Neural crest cell (in vitro differentiated cells): ENCODE results near the gene WDR5B. TPM values are rescaled to one million over a fixed set of nuclear protein-coding genes. Genes with fewer than 3 reads are reported as not detected.
A peak's percentile ranks its signal among the peaks of the same experiment; 100 is the strongest.
"Not testable (repeated sequence)": the region's sequence is repeated elsewhere in the genome, so short reads cannot be mapped to it uniquely, and the experiment has no call there.

Experiments
- DNase-seq: peaks from one replicate; pipeline ENCODE4 v3.0.0; 2021; ENCODE audit warnings: low read depth, mixed read lengths, low spot score
- H3K27ac Mint-ChIP-seq: one replicate; pipeline ENCODE4 v1.8.0; 2021; ENCODE audit warnings: mild to moderate bottlenecking, mixed read lengths; ENCODE audit not compliant: unreplicated experiment
- H3K27me3 Mint-ChIP-seq: 2 replicates; pipeline ENCODE4 v1.8.0; 2021; ENCODE audit warnings: low read depth, mild to moderate bottlenecking, mixed read lengths
- H3K36me3 Mint-ChIP-seq: 2 replicates; pipeline ENCODE4 v1.8.0; 2021; ENCODE audit warnings: low read depth, mild to moderate bottlenecking, mixed read lengths
- H3K4me1 Mint-ChIP-seq: 2 replicates; pipeline ENCODE4 v1.8.0; 2021; ENCODE audit warnings: mixed read lengths
- H3K4me3 Mint-ChIP-seq: one replicate; pipeline ENCODE4 v1.8.0; 2021; ENCODE audit warnings: mild to moderate bottlenecking, mixed read lengths
- H3K9me3 Mint-ChIP-seq: 2 replicates; pipeline ENCODE4 v1.8.0; 2021; ENCODE audit warnings: mixed read lengths
- total RNA-seq: library from RNA; stranded (reverse); gene quantifications from 2 replicates; pipeline ENCODE4 v1.2.1, GENCODE V29; 2021
- TF ChIP-seq, protein P1 (sequence below): fragments of 200-600 bp; sonication (generic); conservative IDR thresholded peaks from 2 replicates; pipeline ENCODE4 v1.5.0; 2021; ENCODE audit warnings: antibody characterized with exemption, mild to moderate bottlenecking

Gene WDR5B
- total RNA-seq, 1 donor from 2014 or later = 6.8 TPM

DNA sequence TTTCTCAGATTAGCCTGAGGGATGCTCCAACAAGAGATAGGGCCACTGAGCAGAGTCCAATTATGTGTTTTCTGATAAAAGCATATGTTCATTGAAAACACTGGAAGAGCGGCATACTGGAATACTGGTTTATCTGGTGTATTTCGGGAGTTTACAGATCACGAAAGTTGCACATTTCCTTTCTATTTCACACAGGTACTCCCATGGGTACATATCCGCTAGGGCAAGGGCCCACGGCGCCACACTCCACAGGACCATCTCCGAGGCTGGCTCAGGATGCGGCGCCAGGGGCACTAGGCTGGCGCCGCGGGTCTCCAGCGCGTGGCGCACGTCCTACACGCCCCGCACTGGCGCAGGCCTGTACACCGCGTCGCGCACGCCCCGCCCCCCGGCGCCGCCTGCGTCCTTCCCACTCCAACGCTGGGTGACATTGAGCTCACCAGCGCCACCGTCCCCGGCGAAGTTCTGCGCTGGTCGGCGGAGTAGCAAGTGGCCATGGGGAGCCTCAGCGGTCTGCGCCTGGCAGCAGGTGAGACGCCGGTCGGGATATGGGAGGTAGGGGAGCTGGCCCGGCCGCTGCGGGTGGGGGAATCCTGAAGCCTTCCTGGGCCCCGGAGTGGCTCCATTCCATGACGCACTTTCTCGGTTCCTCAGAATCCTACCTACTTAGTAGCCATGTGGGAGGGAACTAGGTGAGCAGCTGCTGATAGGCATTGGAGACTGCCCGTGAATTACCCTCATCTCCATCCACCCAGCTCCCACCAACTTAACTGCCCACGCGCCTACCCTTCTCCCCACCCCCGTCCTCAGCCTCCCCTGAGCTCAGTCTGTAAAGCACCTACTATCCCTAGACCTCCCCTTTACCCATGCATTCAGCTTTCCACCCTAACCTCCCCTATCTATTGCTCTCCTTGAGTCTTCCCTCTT is 31.8 kb downstream of the WDR5B start, which contains the start of gene FAM162A:
FAM162A (plus strand) TSS at position 412 of the 927 bp plus-strand sequence; CDS start at position 496, 84 bp downstream.
- Mint-ChIP-seq H3K27ac (peak within 1 kb of the TSS; percentile 96), H3K27me3 (no peaks in the 10 kb centered on the region), H3K4me1 (peaks cover 31% of the 10 kb centered on the region), H3K4me3 (peak within 1 kb of the TSS; percentile 98), H3K9me3 (no peaks in the 10 kb centered on the region), H3K36me3 (no peaks in the 10 kb centered on the region)
- TF ChIP-seq, protein P1, sequence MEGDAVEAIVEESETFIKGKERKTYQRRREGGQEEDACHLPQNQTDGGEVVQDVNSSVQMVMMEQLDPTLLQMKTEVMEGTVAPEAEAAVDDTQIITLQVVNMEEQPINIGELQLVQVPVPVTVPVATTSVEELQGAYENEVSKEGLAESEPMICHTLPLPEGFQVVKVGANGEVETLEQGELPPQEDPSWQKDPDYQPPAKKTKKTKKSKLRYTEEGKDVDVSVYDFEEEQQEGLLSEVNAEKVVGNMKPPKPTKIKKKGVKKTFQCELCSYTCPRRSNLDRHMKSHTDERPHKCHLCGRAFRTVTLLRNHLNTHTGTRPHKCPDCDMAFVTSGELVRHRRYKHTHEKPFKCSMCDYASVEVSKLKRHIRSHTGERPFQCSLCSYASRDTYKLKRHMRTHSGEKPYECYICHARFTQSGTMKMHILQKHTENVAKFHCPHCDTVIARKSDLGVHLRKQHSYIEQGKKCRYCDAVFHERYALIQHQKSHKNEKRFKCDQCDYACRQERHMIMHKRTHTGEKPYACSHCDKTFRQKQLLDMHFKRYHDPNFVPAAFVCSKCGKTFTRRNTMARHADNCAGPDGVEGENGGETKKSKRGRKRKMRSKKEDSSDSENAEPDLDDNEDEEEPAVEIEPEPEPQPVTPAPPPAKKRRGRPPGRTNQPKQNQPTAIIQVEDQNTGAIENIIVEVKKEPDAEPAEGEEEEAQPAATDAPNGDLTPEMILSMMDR = peak; percentile 70
- DNase-seq = peak; percentile 89

DNA sequence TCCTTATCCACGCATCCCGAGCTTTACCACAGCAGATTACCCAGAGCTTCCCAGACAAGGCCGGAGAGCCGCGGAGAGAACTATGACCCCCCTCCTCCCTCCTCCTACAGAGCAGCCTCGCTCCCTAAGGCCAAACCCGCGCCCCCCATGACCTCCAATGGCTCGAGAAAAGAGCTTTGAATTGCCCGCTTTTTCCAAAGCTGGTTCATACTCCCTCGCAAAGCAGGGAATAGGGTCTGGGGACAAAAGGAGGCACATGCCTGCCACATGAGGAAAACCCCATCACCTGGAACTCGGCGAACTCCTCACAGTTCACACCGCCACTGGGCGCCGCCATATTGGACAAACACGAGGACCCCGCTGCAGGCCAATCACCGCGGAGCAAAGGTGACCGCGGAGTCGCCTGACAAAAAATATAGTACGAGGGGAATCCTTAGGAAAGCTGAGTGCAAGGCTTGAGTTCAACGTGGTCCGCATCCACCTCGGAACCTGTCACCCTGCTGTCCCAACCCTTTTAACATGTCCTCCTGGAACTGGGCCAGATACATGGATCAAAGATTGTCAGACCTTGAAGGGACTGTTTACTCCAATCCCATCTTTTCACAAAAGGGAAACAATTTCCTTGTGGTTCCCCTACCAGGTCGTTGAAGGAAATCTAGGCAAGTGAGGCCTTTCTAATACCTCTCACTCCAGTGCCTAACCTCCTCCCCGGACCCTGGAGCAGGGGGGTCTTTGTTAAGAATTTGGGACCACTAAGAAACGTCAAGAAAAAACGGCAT is 32.8 kb downstream of the WDR5B start, which contains the start of gene MIX23:
MIX23 (minus strand) TSS at position 344 of the 779 bp plus-strand sequence; CDS start at position 337, 7 bp downstream.
- peak; percentile 79 for DNase-seq
- no peaks in the 10 kb centered on the region for H3K27me3 Mint-ChIP-seq
- H3K9me3 Mint-ChIP-seq = no peaks in the 10 kb centered on the region
- peak within 1 kb of the TSS; percentile 96 for H3K27ac Mint-ChIP-seq
- H3K4me1 Mint-ChIP-seq = peaks cover 31% of the 10 kb centered on the region
- H3K4me3 Mint-ChIP-seq = peak within 1 kb of the TSS; percentile 98
- TF ChIP-seq, protein P1 = no peak
- no peaks in the 10 kb centered on the region for H3K36me3 Mint-ChIP-seq

DNA sequence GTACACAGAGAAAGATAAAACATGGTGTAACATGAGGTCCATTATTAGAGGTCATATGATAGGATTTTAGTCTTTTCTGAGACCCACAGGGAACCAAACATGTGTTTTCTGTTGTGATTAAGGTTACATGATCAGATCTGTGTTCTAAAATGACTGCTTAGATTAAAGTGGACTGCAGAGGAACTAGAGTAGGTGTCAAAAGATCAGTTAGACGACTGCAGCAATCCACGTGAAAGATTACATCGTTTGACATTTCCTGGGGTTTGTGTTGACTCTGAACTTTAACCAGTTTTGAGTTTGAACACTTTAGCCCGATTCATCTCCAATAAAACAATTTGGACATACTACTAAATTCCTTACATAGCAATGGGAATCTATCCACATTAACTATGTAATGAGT is 37.9 kb downstream of the WDR5B start:
- no peak overlapping the region for H3K27ac Mint-ChIP-seq
- peaks cover 15% of the 10 kb centered on the region for H3K4me1 Mint-ChIP-seq
- DNase-seq = no peak
- no peaks in the 10 kb centered on the region for H3K36me3 Mint-ChIP-seq
- H3K4me3 Mint-ChIP-seq = no peak overlapping the region
- no peaks in the 10 kb centered on the region for H3K27me3 Mint-ChIP-seq
- H3K9me3 Mint-ChIP-seq = no peaks in the 10 kb centered on the region
- TF ChIP-seq, protein P1 = no peak

DNA sequence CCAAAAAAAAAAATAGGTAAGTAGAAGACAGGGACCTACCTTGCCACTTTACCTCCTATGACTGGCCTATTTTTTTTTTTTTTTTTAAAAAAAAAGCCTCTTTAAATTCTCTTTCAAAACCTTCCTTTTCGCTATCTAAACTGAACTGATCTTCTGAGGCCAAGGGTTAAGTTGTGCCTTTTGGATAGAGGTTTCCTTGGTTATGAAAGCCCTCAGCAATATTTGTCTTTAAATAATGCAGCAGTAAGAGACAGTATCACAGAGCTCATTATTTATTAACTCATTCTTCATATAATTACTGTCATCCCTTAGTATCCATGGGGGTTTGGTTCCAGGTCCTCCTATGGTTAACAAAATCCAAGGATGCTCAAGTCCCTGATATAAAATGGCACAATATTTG is 41.8 kb downstream of the WDR5B start:
- TF ChIP-seq, protein P1 = no peak
- no peak overlapping the region for H3K27ac Mint-ChIP-seq
- H3K4me1 Mint-ChIP-seq = no peaks in the 10 kb centered on the region
- H3K4me3 Mint-ChIP-seq = no peak overlapping the region
- H3K36me3 Mint-ChIP-seq = no peaks in the 10 kb centered on the region
- no peaks in the 10 kb centered on the region for H3K9me3 Mint-ChIP-seq
- no peak for DNase-seq
- no peaks in the 10 kb centered on the region for H3K27me3 Mint-ChIP-seq

DNA sequence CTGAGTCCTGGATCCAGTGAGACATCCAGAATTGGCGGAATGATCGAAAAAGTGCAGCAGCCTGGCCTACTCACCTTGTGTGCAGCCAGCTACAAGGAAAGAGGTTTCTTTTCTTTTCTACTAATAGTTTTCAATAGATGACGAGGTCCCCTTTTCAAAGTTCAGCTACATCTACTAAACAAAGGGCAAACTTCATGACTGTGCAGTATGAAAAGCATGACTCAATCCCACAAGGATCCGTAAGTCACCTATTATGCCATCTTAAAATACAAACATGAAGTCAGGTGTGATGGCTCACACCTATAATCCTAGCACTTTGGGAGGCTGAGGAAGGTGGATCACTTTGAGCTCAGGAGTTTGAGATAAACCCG is 49.5 kb downstream of the WDR5B start:
- H3K36me3 Mint-ChIP-seq = no peaks in the 10 kb centered on the region

DNA sequence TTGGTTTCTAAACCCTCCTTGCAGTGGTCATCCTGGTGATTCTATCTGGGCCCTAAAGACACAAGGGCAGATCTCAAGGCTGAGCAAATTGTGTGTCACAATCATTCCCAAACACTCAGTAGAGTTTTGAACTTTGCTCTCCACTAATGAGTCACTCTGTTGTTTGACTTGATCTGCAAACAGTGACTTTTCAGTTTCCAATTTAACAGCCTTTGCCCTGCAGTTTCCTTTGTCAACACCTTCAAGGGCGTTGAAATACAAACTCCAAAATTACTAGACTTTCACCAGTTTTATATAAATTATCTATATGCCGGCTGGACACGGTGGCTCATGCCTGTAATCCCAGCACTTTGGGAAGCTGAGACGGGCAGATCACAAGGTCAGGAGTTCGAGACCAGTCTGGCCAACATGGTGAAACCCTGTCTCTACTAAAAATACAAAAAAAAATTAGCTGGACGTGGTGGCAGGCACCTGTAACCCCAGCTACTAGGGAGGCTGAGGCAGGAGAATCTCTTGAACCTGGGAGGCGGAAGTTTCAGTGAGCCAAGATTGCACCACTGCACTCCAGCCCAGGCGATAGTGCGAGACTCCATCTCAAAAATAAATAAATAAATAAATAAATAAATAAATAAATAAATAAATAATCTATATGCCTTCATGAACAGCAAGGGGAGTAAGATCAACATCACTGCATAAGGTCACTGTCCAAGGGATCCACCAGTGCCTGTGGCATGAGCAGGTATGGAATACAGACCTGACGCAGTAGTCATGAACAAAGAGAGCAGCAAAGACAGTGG is 50.1 kb downstream of the WDR5B start:
- H3K27me3 Mint-ChIP-seq, H3K4me1 Mint-ChIP-seq, H3K27ac Mint-ChIP-seq, H3K4me3 Mint-ChIP-seq, DNase-seq, H3K9me3 Mint-ChIP-seq, H3K36me3 Mint-ChIP-seq: not testable (repeated sequence)

More for the DNA sequence above, 49.5 kb downstream of the WDR5B start:
- no peaks in the 10 kb centered on the region for H3K9me3 Mint-ChIP-seq
- H3K27me3 Mint-ChIP-seq = no peaks in the 10 kb centered on the region
- no peak overlapping the region for H3K27ac Mint-ChIP-seq
- H3K4me1 Mint-ChIP-seq = no peaks in the 10 kb centered on the region
- H3K4me3 Mint-ChIP-seq = no peak overlapping the region
- no peak for DNase-seq
- TF ChIP-seq, protein P1 = no peak
